ENCODE results near the gene PARVG.

GRCh38 chr22:44256556-44257485 is 76.1 kb downstream of the PARVG start:
- TF ChIP-seq EZH2 (IDR thresholded peaks at IDR 0.05): no peak
- no peak for TF ChIP-seq POLR2AphosphoS5 (IDR thresholded peaks at IDR 0.05; ENCODE audit: borderline replicate concordance, low read depth, low read length)

All from SK-N-MC (cell line).